GM18870 (cell line): Measurements from ENCODE around the gene LAMB4.
A peak's percentile ranks its signal among the peaks of the same experiment; 100 is the strongest.
"Not testable (repeated sequence)": the region's sequence is repeated elsewhere in the genome, so short reads cannot be mapped to it uniquely, and the experiment has no call there.

Experiments used
- ATAC-seq: cut with Tn5 transposase; IDR thresholded peaks from one replicate; pipeline ENCODE4 v1.9.1; 2021; ENCODE audit warnings: moderate library complexity; ENCODE audit not compliant: unreplicated experiment

Gene LAMB4

GRCh38 chr7:108049962-108050361 lies 80.2 kb downstream of the LAMB4 start:
- peak; percentile 70 for ATAC-seq

GRCh38 chr7:108048422-108048821 lies 81.7 kb downstream of the LAMB4 start:
- no peak for ATAC-seq

DNA sequence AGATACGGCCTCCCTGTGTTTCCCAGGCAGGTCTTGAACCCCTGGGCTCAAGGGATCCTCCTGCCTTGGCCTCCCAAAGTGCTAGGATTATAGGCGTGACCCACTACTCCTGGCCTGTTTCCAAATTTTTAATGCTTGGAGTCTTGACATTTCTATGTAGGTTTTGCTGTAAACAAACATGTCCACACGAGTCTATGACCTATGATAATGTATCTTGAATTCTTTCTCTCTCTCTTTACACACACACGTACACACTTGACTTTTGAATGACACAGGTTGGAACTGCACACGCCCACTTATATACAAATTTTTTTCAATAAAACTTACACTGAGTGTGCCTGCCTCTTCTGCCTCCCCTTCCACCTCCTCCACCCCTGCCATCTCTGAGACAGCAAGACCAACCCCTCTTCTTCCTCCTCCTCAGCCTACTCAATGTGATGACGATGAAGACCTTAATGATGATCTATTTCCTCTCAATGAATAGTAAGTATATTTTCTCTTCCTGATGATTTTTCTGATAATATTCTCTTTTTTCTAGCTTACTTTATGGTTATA lies 83.1 kb downstream of the LAMB4 start:
- no peak for ATAC-seq

DNA sequence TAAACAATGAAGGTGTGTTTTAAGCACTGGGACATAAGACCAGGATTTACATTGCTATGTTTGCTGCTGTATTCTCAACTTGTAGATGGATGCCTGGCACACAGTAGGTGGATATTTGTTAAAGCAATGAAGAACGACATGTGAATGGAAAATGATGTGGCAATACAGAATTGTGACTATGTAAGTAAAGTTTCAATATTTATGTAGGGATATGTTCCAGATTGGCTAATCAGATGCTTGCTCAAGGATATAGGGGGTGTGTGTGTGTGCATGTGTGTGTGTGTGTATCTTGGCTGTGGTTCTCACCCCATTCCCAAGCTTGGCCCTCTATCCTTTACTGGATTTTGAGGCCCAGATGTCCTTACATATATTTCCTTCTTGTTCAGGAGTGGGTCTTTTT lies 84.5 kb downstream of the LAMB4 start:
- ATAC-seq: no peak

DNA sequence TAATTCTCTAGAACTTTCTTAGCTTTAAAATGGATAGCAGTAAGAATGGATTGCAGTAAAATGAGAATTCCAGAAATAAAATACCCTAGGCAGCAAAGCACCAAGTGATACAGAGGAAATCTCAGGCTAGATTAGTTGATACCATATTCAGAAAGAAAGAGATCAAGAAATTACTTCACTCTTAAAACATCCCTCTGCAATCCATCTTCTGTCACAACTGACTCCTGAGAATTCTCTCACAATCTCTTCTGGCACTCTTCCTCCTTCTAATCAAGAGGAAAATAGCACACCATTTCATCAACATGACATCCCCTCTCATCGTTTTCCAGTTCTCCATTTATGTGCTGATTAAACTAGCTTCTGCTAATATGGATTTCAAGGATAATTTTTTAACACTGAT lies 85.0 kb downstream of the LAMB4 start:
- no peak for ATAC-seq

DNA sequence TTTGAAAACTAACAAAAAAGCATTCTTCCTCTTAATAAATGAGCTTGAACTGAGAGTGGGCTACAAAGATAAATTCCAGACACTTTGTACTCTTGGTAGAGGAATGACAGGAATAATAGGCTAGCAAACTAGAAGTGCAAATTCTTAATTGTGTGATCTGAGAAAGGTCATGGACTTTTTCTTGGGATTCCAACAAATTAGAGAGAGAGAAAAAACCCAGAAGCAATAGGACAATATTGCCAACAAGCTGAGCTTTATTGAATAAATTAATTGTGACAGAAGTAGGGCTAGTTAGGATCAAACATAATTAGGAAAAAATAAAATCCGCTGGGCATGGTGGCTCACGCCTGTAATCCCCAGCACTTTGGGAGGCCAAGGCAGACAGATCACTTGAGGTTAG lies 85.8 kb downstream of the LAMB4 start:
- ATAC-seq: no peak

DNA sequence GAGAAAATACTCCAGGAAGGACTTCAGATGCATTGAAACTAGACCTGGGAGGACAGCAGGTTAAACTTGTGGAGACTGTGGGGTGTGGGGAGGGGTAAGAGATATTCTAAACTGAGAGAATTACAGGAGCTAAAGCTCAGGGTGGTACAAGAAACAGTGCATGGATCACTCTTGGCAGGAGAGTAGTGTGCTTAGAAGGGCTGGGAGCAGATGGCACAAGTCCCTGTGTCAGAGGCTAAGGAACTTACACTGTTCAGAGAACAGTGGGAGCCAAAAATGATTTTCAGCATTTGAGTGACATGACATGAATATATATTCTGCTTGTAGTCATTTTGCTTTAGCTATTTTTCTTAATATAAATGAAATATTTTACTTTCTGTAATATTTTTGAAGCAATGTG lies 91.2 kb downstream of the LAMB4 start:
- no peak for ATAC-seq

DNA sequence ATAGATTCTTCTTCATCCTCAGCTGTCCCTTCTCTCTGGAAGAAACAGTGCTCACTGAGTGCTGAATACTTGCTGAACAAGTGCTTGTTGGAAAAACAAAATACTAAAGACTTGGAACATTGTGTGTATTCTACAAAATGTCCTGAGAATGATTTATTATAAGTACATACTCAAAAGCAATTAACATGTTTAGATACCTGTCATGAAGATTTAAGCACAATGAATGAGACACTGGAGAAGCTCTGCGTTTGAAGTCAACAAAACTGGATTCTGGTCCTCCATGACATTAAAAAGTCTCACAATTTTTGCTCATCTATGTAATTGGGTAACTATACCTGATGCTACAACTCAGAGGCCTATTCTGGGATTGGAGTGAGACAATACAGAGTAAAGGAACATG lies 92.4 kb downstream of the LAMB4 start:
- ATAC-seq: no peak

- ATAC-seq: no peak
Measured at GRCh38 chr7:108037140-108037539, 93.0 kb downstream of the LAMB4 start.

DNA sequence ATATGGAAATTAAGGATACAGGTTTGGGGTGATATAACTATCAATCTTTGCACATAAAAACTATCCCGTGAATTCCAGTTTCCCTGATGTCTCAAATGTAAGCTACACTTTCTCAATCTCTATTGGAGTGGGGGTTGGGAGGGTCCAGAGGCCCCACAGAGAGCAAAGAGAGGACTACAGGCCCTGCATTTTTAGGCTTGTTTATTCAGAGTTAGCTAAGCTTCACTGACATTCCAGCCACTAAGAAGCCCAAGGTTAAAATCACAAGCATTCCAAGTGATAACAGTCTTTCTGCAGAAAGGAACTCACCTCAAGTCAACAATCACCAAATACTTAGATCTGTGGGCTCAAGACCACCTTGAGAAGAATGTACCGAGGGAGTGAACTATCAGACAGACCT lies 95.6 kb downstream of the LAMB4 start:
- no peak for ATAC-seq

DNA sequence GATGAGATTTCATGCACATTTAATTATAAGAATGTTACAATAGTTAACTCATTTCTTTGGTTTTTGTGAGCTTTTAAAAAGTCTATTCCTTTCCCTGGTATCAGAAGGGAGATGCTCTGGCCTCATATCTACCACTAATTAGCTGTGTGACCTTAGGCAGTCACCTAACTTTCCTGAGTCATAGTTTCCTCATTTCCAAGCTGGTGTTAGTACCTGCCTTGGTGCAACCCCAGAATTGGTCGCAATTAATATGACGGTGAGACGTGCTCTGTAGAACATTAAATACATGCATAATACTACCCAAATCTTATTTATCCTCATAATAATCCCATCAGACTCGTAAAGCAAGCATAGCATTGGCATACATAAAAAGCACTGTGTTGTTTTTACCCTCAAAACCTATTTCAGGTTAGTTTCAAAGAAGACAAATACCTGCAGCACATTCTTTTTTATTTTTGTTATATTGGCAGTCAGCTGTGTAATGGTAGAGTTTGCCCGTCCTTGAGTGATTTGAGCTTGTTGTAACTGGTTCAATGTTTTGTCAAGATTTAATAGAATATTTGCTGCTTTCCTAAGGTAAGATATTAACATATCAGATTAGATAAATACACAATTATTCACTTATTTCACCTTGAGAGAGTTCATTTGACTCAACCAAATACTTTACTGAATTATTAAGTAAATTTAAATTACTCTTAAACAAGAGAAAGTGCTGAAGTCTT lies 96.2 kb downstream of the LAMB4 start:
- no peak for ATAC-seq

GRCh38 chr7:108033309-108033708 lies 96.9 kb downstream of the LAMB4 start:
- not testable (repeated sequence) for ATAC-seq

DNA sequence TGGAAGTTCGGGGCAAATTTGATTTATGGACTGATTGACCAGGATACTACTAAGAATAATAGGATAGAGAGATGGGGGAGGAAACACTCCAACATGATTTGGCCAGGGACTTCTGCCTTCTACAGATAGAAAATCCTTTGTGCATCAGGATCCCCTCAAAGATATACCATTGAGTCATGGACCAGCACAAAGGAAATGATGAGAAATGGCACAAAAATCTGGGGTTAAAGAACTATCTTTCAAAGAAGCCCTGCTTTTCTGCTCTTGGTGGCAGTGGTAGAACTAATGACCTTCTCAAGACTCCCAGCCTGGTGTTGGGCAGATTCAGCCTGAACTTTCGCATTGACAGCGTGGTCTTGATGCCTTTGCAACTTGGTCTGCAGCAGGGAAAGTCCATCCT lies 99.6 kb downstream of the LAMB4 start:
- ATAC-seq: no peak

GRCh38 chr7:108029034-108029433 lies 101.1 kb downstream of the LAMB4 start:
- ATAC-seq: no peak

GRCh38 chr7:108028111-108028510 lies 102.0 kb downstream of the LAMB4 start:
- no peak for ATAC-seq

- no peak for ATAC-seq
Measured at GRCh38 chr7:108027239-108027638, 102.9 kb downstream of the LAMB4 start.

DNA sequence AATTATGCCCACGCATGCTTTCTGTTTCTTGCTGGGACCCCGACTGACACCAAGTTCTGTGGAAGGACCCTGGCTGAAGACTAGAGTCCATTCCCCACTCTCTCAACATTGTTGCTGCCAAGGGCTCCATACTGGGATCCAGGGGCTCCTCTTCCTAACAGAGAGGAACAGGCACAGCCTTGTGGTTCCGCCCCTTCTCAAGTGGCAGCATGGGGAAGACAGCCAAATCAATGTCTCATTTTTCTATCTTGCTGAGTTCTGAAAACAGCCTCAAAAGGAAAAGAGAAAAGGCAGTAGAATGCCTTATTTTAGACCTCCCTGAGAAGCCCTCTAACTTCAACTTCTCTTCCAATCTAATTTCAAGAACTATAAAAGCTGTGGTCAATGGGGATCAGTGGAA lies 103.5 kb downstream of the LAMB4 start:
- ATAC-seq: no peak

GRCh38 chr7:108026116-108026515 lies 104.0 kb downstream of the LAMB4 start:
- ATAC-seq: no peak

- ATAC-seq: no peak
Measured at GRCh38 chr7:108024538-108024937, 105.6 kb downstream of the LAMB4 start.

DNA sequence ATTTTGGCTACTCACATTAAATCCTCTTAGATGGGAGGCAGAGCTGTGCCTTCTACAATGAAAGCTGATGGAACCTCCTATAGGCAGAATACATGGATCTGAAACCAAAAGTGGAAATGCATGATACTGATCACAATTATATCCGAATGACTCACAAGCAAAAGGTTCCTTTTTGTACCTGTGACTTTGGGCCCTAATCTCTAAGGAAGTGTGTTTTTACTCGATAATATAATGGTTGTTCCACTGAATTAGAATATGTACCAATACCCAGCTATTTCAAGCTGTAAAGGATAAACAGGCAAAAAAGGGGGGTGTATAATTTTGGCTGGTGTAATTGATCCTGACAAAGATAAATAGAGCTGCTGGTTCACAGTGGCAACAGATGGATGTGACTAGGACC lies 109.6 kb downstream of the LAMB4 start:
- no peak for ATAC-seq

- no peak for ATAC-seq
Measured at GRCh38 chr7:108018668-108019067, 111.5 kb downstream of the LAMB4 start.

DNA sequence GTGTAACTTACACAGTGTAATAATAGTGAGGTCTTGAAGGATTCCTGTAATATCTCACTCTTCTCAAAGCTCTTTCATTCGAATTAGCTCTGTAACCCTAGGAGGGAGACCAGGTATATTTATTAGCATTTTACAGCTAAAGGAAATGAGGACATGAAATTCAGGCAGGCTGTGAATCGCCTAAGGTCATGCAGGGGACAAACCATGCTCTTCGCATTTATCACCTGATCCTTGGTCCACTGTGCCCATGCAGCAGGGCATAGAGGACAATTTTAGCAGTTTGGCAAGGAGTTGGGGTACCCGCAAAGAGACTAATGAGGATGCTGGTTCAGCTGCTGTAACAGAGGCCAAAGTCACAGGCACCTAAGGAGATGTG lies 112.4 kb downstream of the LAMB4 start:
- ATAC-seq: no peak
